Measurements from ENCODE around the gene CCL15.

CCL15 gene

GRCh38 chr17:36011201-36011600 is 9.8 kb upstream of the CCL15 start:
- TF ChIP-seq CTCF (IDR thresholded peaks at IDR 0.05; ENCODE audit: insufficient read depth, low read depth, low read length, missing control alignments): no peak
- no peak for DNase-seq (ENCODE audit: low read depth)
- no peak overlapping the region for H3K4me3 ChIP-seq (ENCODE audit: low read length)

DNA sequence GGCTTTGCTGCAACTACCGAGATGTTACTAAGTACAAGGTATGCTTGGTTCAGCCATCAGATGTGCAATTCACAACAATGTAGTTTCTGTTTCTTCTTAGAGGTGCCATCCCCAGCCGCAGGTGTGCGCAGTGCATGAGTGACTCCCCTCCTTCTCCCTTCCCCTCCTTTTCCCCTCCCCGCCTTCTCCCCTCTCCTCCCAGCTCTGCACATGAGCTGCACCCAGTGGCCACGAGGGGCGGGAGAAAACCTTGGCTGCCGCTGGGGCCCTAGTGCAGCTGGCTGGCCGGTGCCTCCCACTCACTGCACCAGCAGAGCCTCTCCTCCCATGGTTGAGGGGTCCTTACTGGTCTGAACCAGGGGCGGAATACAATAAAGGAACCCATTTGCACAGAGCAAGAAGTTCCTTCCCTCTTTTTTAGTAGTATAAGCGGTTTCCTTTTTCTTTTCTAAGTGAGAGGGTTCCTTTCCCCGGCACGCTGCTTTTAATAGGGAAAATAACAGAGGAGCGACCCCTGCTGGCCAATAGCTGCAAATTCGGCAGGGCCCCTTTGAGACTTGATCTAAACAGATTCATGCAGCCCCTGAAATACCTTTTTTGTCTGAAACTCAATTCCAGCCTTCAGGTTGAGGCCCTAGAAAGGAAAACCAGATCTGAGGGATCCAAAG is 7.8 kb upstream of the CCL15 start:
- DNase-seq (ENCODE audit: low read depth): peak; percentile 39
- H3K4me3 ChIP-seq (ENCODE audit: low read length): no peak overlapping the region
- TF ChIP-seq CTCF (IDR thresholded peaks at IDR 0.05; ENCODE audit: insufficient read depth, low read depth, low read length, missing control alignments): peak; percentile 39

- no peak for TF ChIP-seq CTCF (IDR thresholded peaks at IDR 0.05; ENCODE audit: insufficient read depth, low read depth, low read length, missing control alignments)
- no peak for DNase-seq (ENCODE audit: low read depth)
- no peak overlapping the region for H3K4me3 ChIP-seq (ENCODE audit: low read length)
Measured at GRCh38 chr17:36004594-36005108, 3.3 kb upstream of the CCL15 start.

- TF ChIP-seq CTCF (IDR thresholded peaks at IDR 0.05; ENCODE audit: insufficient read depth, low read depth, low read length, missing control alignments): no peak
- no peak overlapping the region for H3K4me3 ChIP-seq (ENCODE audit: low read length)
- no peak for DNase-seq (ENCODE audit: low read depth)
Measured at GRCh38 chr17:36002631-36003030, 1.3 kb upstream of the CCL15 start.

- H3K4me3 ChIP-seq (ENCODE audit: low read length): no peak overlapping the region
- DNase-seq (ENCODE audit: low read depth): no peak
- no peak for TF ChIP-seq CTCF (IDR thresholded peaks at IDR 0.05; ENCODE audit: insufficient read depth, low read depth, low read length, missing control alignments)
Measured at GRCh38 chr17:36001862-36002603, 680 bp upstream of the CCL15 start.

DNA sequence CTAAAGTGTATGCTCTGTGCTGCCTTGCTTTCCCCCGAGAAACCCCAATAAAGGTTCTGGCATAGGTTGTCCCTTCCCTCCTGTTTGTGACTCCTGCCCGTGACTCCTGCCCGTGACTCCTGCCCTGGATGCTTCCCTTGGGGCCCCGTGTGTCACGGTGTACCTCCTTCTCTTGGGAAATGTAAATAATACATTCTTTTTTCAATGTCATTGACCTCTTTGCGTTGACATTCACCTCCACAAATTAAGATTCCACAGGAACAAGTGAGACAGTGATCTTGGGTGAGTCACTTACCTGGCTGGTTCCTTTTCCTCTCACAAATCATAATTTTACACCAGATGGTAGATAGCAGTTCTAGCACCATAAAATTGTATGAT is 632 bp downstream of the CCL15 start:
- no peak for TF ChIP-seq CTCF (IDR thresholded peaks at IDR 0.05; ENCODE audit: insufficient read depth, low read depth, low read length, missing control alignments)
- no peak overlapping the region for H3K4me3 ChIP-seq (ENCODE audit: low read length)
- DNase-seq (ENCODE audit: low read depth): no peak

All from epithelial cell of esophagus (primary cell).